NOMO-1 treated with dmso at 0.1 percent for 144 hours (cell line): Measurements from ENCODE around the gene CFH.
"Not testable (repeated sequence)": the region's sequence is repeated elsewhere in the genome, so short reads cannot be mapped to it uniquely, and the experiment has no call there.

Experiments
- DNase-seq: peaks from one replicate; lab custom pipeline; 2025; ENCODE audit not compliant: unreplicated experiment; lab: John Stamatoyannopoulos, UW

CFH gene

DNA sequence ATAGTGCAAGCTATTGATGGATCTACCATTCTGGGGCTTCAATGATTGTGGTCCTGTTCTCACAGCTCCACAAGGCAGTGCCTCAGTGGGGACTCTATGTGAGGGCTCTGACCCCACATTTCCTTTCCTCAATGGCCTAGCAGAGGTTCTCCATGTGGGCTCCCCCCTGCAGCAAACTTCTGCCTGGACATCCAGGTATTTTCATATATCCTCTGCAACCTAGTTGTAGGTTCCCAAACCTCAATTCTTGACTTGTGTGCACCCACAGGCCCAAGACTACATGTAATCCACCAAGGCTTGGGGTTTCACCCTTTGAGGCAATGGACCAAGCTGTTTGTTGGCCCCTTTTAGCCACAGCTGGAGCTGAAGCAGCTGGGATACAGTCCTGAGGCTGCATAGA, 86.9 kb downstream of the CFH start:
- DNase-seq: no peak

GRCh38 chr1:196743244-196743643, 91.4 kb downstream of the CFH start:
- not testable (repeated sequence) for DNase-seq

DNA sequence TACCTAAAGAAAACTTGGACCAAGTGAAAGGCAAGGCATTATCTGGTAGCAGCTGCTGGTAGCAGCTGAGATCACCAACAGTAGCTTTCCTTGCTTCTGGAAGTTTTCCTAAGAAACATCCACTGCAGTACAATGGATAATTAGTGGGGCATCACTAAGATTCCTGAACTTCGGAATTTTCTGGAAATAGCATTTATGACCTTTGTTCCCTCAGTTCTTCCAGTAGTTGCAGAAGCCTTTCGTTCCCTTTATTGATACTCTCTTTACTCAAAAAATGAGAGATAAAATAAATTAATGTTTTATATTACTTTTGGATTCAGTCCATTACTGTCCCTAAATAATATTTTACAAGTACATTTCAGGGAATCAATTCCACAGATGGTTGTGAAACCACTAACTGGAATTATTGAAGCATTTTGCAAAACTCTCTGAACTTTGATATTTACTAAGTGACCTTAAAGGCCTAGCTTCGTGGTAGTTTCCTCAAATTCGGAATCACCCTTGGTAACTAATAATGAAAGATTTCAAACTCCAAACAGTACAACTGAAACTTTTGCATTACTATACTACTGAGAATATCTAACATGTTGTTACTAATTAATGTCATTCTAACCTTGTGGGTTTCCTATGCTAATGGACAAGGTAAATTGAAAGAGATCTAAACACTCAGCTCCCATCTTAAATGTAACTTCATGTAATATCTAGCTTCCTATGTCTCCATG, 113.3 kb downstream of the CFH start:
- DNase-seq: not testable (repeated sequence)

GRCh38 chr1:196769823-196770222, 118.0 kb downstream of the CFH start:
- not testable (repeated sequence) for DNase-seq

DNA sequence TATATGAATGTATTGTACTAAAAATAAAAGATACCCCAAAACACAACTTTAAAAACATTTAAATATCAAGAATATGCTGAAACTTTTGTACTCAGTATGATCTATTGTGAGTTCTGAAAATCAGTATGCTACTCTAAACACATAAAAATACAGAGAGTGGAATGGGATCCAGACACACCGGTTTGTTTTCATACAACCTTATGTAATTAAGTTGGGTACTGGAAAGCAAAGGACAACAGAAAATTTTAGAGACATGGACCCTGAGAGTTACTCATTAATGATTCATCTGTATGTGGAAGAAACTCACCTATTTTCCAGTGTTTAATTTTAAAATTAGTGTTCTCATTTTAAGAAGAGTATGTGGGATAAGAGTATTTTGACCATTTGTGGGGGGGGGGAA, 121.9 kb downstream of the CFH start:
- no peak for DNase-seq

GRCh38 chr1:196774175-196774574, 122.3 kb downstream of the CFH start:
- DNase-seq: no peak

DNA sequence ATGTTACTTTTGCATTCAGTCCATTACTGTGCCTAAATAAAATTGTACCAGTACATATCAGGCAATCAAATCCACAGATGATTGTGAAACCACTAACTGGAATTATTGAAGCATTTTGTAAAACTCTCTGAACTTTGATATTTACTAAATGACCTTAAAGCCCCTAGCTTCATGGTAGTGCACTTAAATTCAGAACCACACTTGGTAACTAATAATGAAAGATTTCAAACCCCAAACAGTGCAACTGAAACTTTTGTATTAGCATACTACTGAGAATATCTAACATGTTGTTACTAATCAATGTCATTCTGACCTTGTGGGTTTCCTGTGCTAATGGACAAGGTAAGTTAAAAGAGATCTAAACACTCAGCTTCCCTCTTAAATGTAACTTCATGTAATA, 122.8 kb downstream of the CFH start, which contains the start of gene CFHR3:
CFHR3 (plus strand) TSS at position 238 of the 400 bp plus-strand sequence; CDS start at position 285, 47 bp downstream.
- no peak for DNase-seq

GRCh38 chr1:196777603-196778002, 125.8 kb downstream of the CFH start:
- DNase-seq: no peak

DNA sequence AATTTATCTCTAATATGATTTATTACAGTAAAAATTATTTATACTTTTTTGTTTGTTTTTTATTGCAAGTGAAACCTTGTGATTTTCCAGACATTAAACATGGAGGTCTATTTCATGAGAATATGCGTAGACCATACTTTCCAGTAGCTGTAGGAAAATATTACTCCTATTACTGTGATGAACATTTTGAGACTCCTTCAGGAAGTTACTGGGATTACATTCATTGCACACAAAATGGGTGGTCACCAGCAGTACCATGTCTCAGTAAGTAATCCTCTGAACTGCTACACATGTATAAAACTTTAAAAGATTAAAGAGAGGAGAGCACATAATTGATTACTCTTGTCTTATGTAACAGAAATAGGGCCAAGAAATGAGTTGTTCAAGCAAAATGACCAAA, 127.2 kb downstream of the CFH start:
- no peak for DNase-seq

- not testable (repeated sequence) for DNase-seq
Observed at GRCh38 chr1:196791252-196791651, 139.4 kb downstream of the CFH start.

DNA sequence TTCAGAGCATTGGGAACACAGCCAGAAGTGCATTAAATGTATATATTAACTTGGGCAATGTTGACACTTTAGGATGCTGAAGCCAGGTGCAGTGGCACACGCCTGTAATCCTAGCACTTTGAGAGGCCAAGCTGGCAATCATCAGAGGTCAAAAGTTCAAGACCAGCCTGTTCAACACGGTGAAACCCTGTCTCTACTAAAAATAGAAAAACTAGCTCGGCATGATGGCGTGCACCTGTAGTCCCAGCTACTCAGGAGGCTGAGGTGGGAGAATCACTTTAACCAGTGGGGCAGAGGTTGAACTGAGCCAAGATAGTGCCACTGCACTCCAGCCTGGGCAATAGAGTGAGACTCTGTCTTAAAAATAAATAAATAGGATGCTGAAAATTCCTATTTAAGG, 142.3 kb downstream of the CFH start:
- DNase-seq: not testable (repeated sequence)
